SK-N-SH (cell line): Measurements from ENCODE around the gene MAPKAP1. TPM values are rescaled to one million over a fixed set of nuclear protein-coding genes. Genes with fewer than 3 reads are reported as not detected.

Source experiments
- CTCF ChIA-PET: fragments of 300-600, 350-600 bp; formaldehyde crosslinking; extraction: SDS; loops from one replicate; lab custom pipeline; 2021; lab: Yijun Ruan, JAX
- POLR2A ChIA-PET: fragments of 350-600 bp; sonication (Branson Sonifier 250); formaldehyde crosslinking; extraction: SDS; loops from one replicate; lab custom pipeline; 2020; ENCODE audit warnings: antibody characterized with exemption, inconsistent platforms; lab: Yijun Ruan, JAX
- DNase-seq: peaks from one replicate; pipeline ENCODE4 v3.0.0; 2012
- H2AFZ ChIP-seq: fragments of 200-600 bp; sonication (generic); 2 replicates; pipeline ENCODE4 v1.8.1; 2016; ENCODE audit warnings: antibody characterized with exemption, mild to moderate bottlenecking, low read depth
- H3F3A ChIP-seq: fragments of 200-600 bp; sonication (generic); replicated peaks from 2 replicates; pipeline ENCODE3; 2016; ENCODE audit warnings: antibody characterized with exemption, mild to moderate bottlenecking; ENCODE audit not compliant: insufficient read depth
- H3K27ac ChIP-seq, 2 experiments: fragments of 200-500 bp in 1 of 2; fragments of 200-600 bp in 1 of 2; sonication (Bioruptor generic) in 1 of 2; sonication (generic), shearing (Covaris generic) in 1 of 2; 2 replicates each; pipeline versions ENCODE4 v1.5.1 to v1.6.1; 2014 to 2016; ENCODE audit warnings: low read depth in 2 of 2, inconsistent platforms in 1 of 2, low read length in 1 of 2, mild to moderate bottlenecking in 1 of 2, mixed read lengths in 1 of 2
- H3K27me3 ChIP-seq: fragments of 200-600 bp; sonication (generic), shearing (Covaris generic); 2 replicates; pipeline ENCODE4 v1.6.1; 2016; ENCODE audit warnings: mixed run types; ENCODE audit not compliant: insufficient read depth
- H3K36me3 ChIP-seq, 2 experiments: fragments of 200-500 bp in 1 of 2; fragments of 200-600 bp in 1 of 2; sonication (Bioruptor generic) in 1 of 2; sonication (generic) in 1 of 2; replicated peaks in 1 of 2; 2 replicates each; pipeline versions ENCODE3 to v1.5.1; 2014 to 2016; ENCODE audit warnings: low read length in 1 of 2, mild to moderate bottlenecking in 1 of 2; ENCODE audit not compliant: insufficient read depth in 2 of 2, control insufficient read depth in 1 of 2
- H3K4me1 ChIP-seq, 2 experiments: fragments of 200-500 bp in 1 of 2; fragments of 200-600 bp in 1 of 2; sonication (Bioruptor generic) in 1 of 2; sonication (generic), shearing (Covaris generic) in 1 of 2; 2 replicates each; pipeline versions ENCODE4 v1.5.1 to v1.6.1; 2014 to 2016; ENCODE audit warnings: low read depth in 1 of 2, low read length in 1 of 2, mixed run types in 1 of 2; ENCODE audit not compliant: insufficient read depth in 2 of 2, control insufficient read depth in 1 of 2
- H3K4me2 ChIP-seq: fragments of 200-600 bp; sonication (generic), shearing (Covaris generic); 2 replicates; pipeline ENCODE4 v1.6.1; 2017; ENCODE audit warnings: mixed run types
- H3K4me3 ChIP-seq, 2 experiments: fragments of 200-500 bp in 1 of 2; fragments of 200-600 bp in 1 of 2; sonication (Bioruptor generic) in 1 of 2; sonication (generic), shearing (Covaris generic) in 1 of 2; 2 replicates each; pipeline versions ENCODE4 v1.5.1 to v1.8.1; 2014 to 2016; ENCODE audit warnings: low read depth in 2 of 2, inconsistent platforms in 1 of 2, low read length in 1 of 2, mild to moderate bottlenecking in 1 of 2, mixed read lengths in 1 of 2, moderate library complexity in 1 of 2
- H3K79me2 ChIP-seq: fragments of 200-600 bp; sonication (generic); 2 replicates; pipeline ENCODE4 v1.8.1; 2017; ENCODE audit warnings: mild to moderate bottlenecking; ENCODE audit not compliant: insufficient read depth
- H3K9ac ChIP-seq: fragments of 200-600 bp; sonication (generic); 2 replicates; pipeline ENCODE4 v1.6.1; 2017; ENCODE audit warnings: mixed run types
- H3K9me2 ChIP-seq: fragments of 200-600 bp; sonication (generic); 2 replicates; pipeline ENCODE4 v1.6.1; 2017; ENCODE audit warnings: mixed run types
- H3K9me3 ChIP-seq: fragments of 200-600 bp; sonication (generic); 2 replicates; pipeline ENCODE4 v1.6.1; 2017; ENCODE audit warnings: mixed run types, mild to moderate bottlenecking, moderate library complexity
- H4K20me1 ChIP-seq: fragments of 200-600 bp; sonication (generic); 2 replicates; pipeline ENCODE4 v1.6.1; 2017; ENCODE audit warnings: mild to moderate bottlenecking, mixed run types; ENCODE audit not compliant: insufficient read depth
- CHD2 ChIP-seq: fragments of 150-350 bp; IDR thresholded peaks from 2 replicates; pipeline ENCODE4 v1.6.1; 2018; ENCODE audit warnings: low read length; ENCODE audit not compliant: partially characterized antibody
- CTCF ChIP-seq: fragments of 200-600 bp; sonication (generic); IDR thresholded peaks from 2 replicates; pipeline ENCODE4 v1.6.1; 2017; ENCODE audit warnings: antibody characterized with exemption, mild to moderate bottlenecking, moderate library complexity
- ELF1 ChIP-seq: IDR thresholded peaks from 2 replicates; pipeline ENCODE4 v1.4.0; 2012
- EZH2phosphoT487 ChIP-seq: fragments of 200-600 bp; sonication (generic); IDR thresholded peaks from 2 replicates; pipeline ENCODE4 v1.6.1; 2017; ENCODE audit warnings: low read depth, mixed run types, mild to moderate bottlenecking, antibody characterized with exemption, moderate library complexity, borderline replicate concordance
- FOSL2 ChIP-seq: IDR thresholded peaks from 2 replicates; pipeline ENCODE4 v1.4.0; 2012; ENCODE audit warnings: low read depth, mild to moderate bottlenecking, moderate library complexity, borderline replicate concordance
- FOXJ3 ChIP-seq: sonication (generic); formaldehyde crosslinking; IDR thresholded peaks from 2 replicates; pipeline ENCODE4 v1.5.1; 2020; ENCODE audit warnings: mild to moderate bottlenecking, missing genetic modification reagents
- FOXM1 ChIP-seq: IDR thresholded peaks from 2 replicates; pipeline ENCODE4 v1.4.0; 2012; ENCODE audit warnings: low read depth, mild to moderate bottlenecking
- GABPA ChIP-seq: IDR thresholded peaks from 2 replicates; pipeline ENCODE4 v1.4.0; 2012; ENCODE audit warnings: low read depth, mild to moderate bottlenecking
- JUND ChIP-seq: IDR thresholded peaks from 2 replicates; pipeline ENCODE4 v1.4.0; 2012
- MEF2A ChIP-seq: IDR thresholded peaks from 2 replicates; pipeline ENCODE4 v1.4.0; 2012; ENCODE audit warnings: low read depth, borderline replicate concordance
- MXI1 ChIP-seq: IDR thresholded peaks from 2 replicates; pipeline ENCODE4 v1.6.1; 2012; ENCODE audit warnings: mild to moderate bottlenecking, low read depth, low read length, improper control_type of control experiment
- NFIC ChIP-seq: IDR thresholded peaks from 2 replicates; pipeline ENCODE4 v1.4.0; 2012; ENCODE audit warnings: borderline replicate concordance
- NRF1 ChIP-seq: IDR thresholded peaks from 2 replicates; pipeline ENCODE4 v1.6.1; 2012; ENCODE audit warnings: low read depth, mild to moderate bottlenecking, low read length
- PBX3 ChIP-seq: IDR thresholded peaks from 2 replicates; pipeline ENCODE4; 2012
- POLR2AphosphoS5 ChIP-seq: IDR thresholded peaks from 2 replicates; pipeline ENCODE4 v1.6.1; 2012; ENCODE audit warnings: low read depth, low read length
- RCOR1 ChIP-seq: fragments of 150-350 bp; IDR thresholded peaks from 2 replicates; pipeline ENCODE4 v1.6.1; 2017; ENCODE audit warnings: antibody characterized with exemption, low read length
- RFX5 ChIP-seq: IDR thresholded peaks from 2 replicates; pipeline ENCODE4 v1.6.1; 2012; ENCODE audit warnings: mild to moderate bottlenecking, improper control_type of control experiment, low read length
- RXRA ChIP-seq: IDR thresholded peaks from 2 replicates; pipeline ENCODE4 v1.4.0; 2012; ENCODE audit warnings: low read depth, mild to moderate bottlenecking, borderline replicate concordance
- SIN3A ChIP-seq: IDR thresholded peaks from 2 replicates; pipeline ENCODE4 v1.6.1; 2012; ENCODE audit warnings: low read depth, mild to moderate bottlenecking, low read length, moderate library complexity, borderline replicate concordance
- SMC3 ChIP-seq: IDR thresholded peaks from 2 replicates; pipeline ENCODE4 v1.6.1; 2012; ENCODE audit warnings: low read depth, low read length, improper control_type of control experiment
- TAF1 ChIP-seq: IDR thresholded peaks from 2 replicates; pipeline ENCODE4 v1.6.1; 2012; ENCODE audit warnings: low read depth, mild to moderate bottlenecking, low read length, moderate library complexity, borderline replicate concordance
- TCF12 ChIP-seq: IDR thresholded peaks from 2 replicates; pipeline ENCODE4 v1.4.0; 2012
- TEAD4 ChIP-seq: IDR thresholded peaks from 2 replicates; pipeline ENCODE4 v1.4.0; 2012; ENCODE audit warnings: mild to moderate bottlenecking, borderline replicate concordance; ENCODE audit not compliant: insufficient read depth
- USF1 ChIP-seq: IDR thresholded peaks from 2 replicates; pipeline ENCODE4 v1.4.0; 2012; ENCODE audit warnings: low read depth, borderline replicate concordance
- USF2 ChIP-seq: fragments of 150-350 bp; IDR thresholded peaks from 2 replicates; pipeline ENCODE4 v1.6.1; 2017; ENCODE audit warnings: antibody characterized with exemption, low read length, low read depth, borderline replicate concordance
- ZBTB33 ChIP-seq: IDR thresholded peaks from 2 replicates; pipeline ENCODE4 v1.4.0; 2012; ENCODE audit warnings: low read depth, borderline replicate concordance
- WGBS: methylation state at CpG from one replicate; pipeline ENCODE4 v1.1.6; 2017; ENCODE audit warnings: low lambda C conversion rate; 5-methylcytosine and 5-hydroxymethylcytosine counted together
- polyA plus RNA-seq, 3 experiments: library from polyadenylated mRNA; depleted of rRNA; stranded (reverse); fragments of >200 nt; gene quantifications; 2 replicates each; pipeline ENCODE4 v1.2.3, GENCODE V29; 2012

The MAPKAP1 gene
- polyA plus RNA-seq, 1 of the 3 experiments (the other 2 are of a cell fraction): 117 TPM

GRCh38 chr9:125655691-125656410, 51.2 kb downstream of the MAPKAP1 start:
- no peak overlapping the region for H2AFZ ChIP-seq
- H3K4me2 ChIP-seq: peak overlapping the region; percentile 46
- H3K9ac ChIP-seq: peak overlapping the region; percentile 43; the same call in 1 of the 2 replicates
- no peaks in the 10 kb centered on the region for H3K9me3 ChIP-seq
- POLR2A ChIA-PET: no interaction called here
- CTCF ChIA-PET: no interaction called here
- DNase-seq: no peak
- H3K36me3 ChIP-seq: peaks cover 4 to 5% of the 10 kb centered on the region in 2 experiments
- H3K4me3 ChIP-seq: no peak overlapping the region
- H3K27ac ChIP-seq: peak overlapping the region; percentile 62 to 94; a peak in 3 of 4 replicates
- peaks cover 71% of the 10 kb centered on the region for H3K79me2 ChIP-seq
- peaks cover 3 to 51% of the 10 kb centered on the region in 2 experiments; a peak in 3 of 4 replicates for H3K4me1 ChIP-seq
- no peaks in the 10 kb centered on the region for H4K20me1 ChIP-seq
- H3K27me3 ChIP-seq: no peaks in the 10 kb centered on the region
- 43% methylated on average over 5 of the region's 5 CpGs for WGBS
- no peaks in the 10 kb centered on the region for H3K9me2 ChIP-seq
- peaks cover 59% of the 10 kb centered on the region for H3F3A ChIP-seq
- TF ChIP-seq MEF2A (peak; percentile 60; the same call in 1 of the 2 replicates), MXI1 (no peak), TCF12 (peak; percentile 41; the same call in 1 of the 2 replicates), FOXJ3 (no peak), USF1 (no peak), TAF1 (no peak), ELF1 (no peak), POLR2AphosphoS5 (no peak), GABPA (no peak), ZBTB33 (no peak), PBX3 (peak; percentile 67), CTCF (no peak), EZH2phosphoT487 (no peak), RFX5 (no peak), FOXM1 (no peak), NRF1 (no peak), JUND (peak; percentile 45), SMC3 (no peak), RCOR1 (no peak), FOSL2 (0 out of 2 replicates have a peak, but pooled peaks have one; percentile 21), TEAD4 (peak; percentile 29; the same call in 1 of the 2 replicates), SIN3A (no peak), USF2 (no peak), CHD2 (no peak), NFIC (no peak; the same call in 1 of the 2 replicates), RXRA (peak; percentile 23; the same call in 1 of the 2 replicates)
